ENCODE data around the gene CLASP1.

CLASP1 gene

GRCh38 chr2:121690095-121690494 is 40.8 kb upstream of the CLASP1 start:
- H3K4me3 ChIP-seq (replicated peaks in 1 of 2; ENCODE audit: low read depth in 2 of 2, low read length in 2 of 2), result no peak overlapping the region
- TF ChIP-seq CTCF (IDR thresholded peaks at IDR 0.05; ENCODE audit: low read depth, low read length), result no peak
- no peak for DNase-seq (ENCODE audit: low read depth in 2 of 2)

GRCh38 chr2:121689356-121689755 is 40.1 kb upstream of the CLASP1 start:
- DNase-seq (ENCODE audit: low read depth in 2 of 2), result peak; percentile 52 to 57
- H3K4me3 ChIP-seq (replicated peaks in 1 of 2; ENCODE audit: low read depth in 2 of 2, low read length in 2 of 2), result no peak overlapping the region
- TF ChIP-seq CTCF (IDR thresholded peaks at IDR 0.05; ENCODE audit: low read depth, low read length), result peak; percentile 43

GRCh38 chr2:121688820-121689219 is 39.6 kb upstream of the CLASP1 start:
- H3K4me3 ChIP-seq (replicated peaks in 1 of 2; ENCODE audit: low read depth in 2 of 2, low read length in 2 of 2), result no peak overlapping the region
- DNase-seq (ENCODE audit: low read depth in 2 of 2), result no peak
- no peak for TF ChIP-seq CTCF (IDR thresholded peaks at IDR 0.05; ENCODE audit: low read depth, low read length)

- no peak overlapping the region for H3K4me3 ChIP-seq (replicated peaks in 1 of 2; ENCODE audit: low read depth in 2 of 2, low read length in 2 of 2)
- DNase-seq (ENCODE audit: low read depth in 2 of 2), result no peak
- TF ChIP-seq CTCF (IDR thresholded peaks at IDR 0.05; ENCODE audit: low read depth, low read length), result no peak
These were observed 37.6 kb upstream of the CLASP1 start for GRCh38 chr2:121686902-121687301.

- no peak for DNase-seq (ENCODE audit: low read depth in 2 of 2)
- no peak for TF ChIP-seq CTCF (IDR thresholded peaks at IDR 0.05; ENCODE audit: low read depth, low read length)
- no peak overlapping the region for H3K4me3 ChIP-seq (replicated peaks in 1 of 2; ENCODE audit: low read depth in 2 of 2, low read length in 2 of 2)
These were observed 37.0 kb upstream of the CLASP1 start for GRCh38 chr2:121686218-121686617.

- TF ChIP-seq CTCF (IDR thresholded peaks at IDR 0.05; ENCODE audit: low read depth, low read length), result no peak
- H3K4me3 ChIP-seq (replicated peaks in 1 of 2; ENCODE audit: low read depth in 2 of 2, low read length in 2 of 2), result no peak overlapping the region
- DNase-seq (ENCODE audit: low read depth in 2 of 2), result no peak
These were observed 33.4 kb upstream of the CLASP1 start for GRCh38 chr2:121682396-121683298.

All from cardiac fibroblast (primary cell).